PFSK-1 (cell line): ENCODE data around the gene PTPRJ.

Experiments used
- FOXP2 ChIP-seq: optimal IDR thresholded peaks from 2 replicates; pipeline ENCODE3; 2011; ENCODE audit warnings: borderline replicate concordance, control low read depth, inconsistent platforms; ENCODE audit not compliant: insufficient read depth; ENCODE audit errors: extremely low read length, extremely low read depth
- TAF1 ChIP-seq: IDR thresholded peaks from 2 replicates; pipeline ENCODE4 v1.6.1; 2012; ENCODE audit warnings: low read length, control low read depth, borderline replicate concordance; ENCODE audit not compliant: insufficient read depth

- TF ChIP-seq FOXP2 (no peak), TAF1 (no peak)
Observed at GRCh38 chr11:48103621-48104567, 123.5 kb downstream of the PTPRJ start.
